ENCODE data around the gene TIAL1.
A peak's percentile ranks its signal among the peaks of the same experiment; 100 is the strongest.
"Not testable (repeated sequence)": the region's sequence is repeated elsewhere in the genome, so short reads cannot be mapped to it uniquely, and the experiment has no call there.

The TIAL1 gene, protein sequence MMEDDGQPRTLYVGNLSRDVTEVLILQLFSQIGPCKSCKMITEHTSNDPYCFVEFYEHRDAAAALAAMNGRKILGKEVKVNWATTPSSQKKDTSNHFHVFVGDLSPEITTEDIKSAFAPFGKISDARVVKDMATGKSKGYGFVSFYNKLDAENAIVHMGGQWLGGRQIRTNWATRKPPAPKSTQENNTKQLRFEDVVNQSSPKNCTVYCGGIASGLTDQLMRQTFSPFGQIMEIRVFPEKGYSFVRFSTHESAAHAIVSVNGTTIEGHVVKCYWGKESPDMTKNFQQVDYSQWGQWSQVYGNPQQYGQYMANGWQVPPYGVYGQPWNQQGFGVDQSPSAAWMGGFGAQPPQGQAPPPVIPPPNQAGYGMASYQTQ

DNA sequence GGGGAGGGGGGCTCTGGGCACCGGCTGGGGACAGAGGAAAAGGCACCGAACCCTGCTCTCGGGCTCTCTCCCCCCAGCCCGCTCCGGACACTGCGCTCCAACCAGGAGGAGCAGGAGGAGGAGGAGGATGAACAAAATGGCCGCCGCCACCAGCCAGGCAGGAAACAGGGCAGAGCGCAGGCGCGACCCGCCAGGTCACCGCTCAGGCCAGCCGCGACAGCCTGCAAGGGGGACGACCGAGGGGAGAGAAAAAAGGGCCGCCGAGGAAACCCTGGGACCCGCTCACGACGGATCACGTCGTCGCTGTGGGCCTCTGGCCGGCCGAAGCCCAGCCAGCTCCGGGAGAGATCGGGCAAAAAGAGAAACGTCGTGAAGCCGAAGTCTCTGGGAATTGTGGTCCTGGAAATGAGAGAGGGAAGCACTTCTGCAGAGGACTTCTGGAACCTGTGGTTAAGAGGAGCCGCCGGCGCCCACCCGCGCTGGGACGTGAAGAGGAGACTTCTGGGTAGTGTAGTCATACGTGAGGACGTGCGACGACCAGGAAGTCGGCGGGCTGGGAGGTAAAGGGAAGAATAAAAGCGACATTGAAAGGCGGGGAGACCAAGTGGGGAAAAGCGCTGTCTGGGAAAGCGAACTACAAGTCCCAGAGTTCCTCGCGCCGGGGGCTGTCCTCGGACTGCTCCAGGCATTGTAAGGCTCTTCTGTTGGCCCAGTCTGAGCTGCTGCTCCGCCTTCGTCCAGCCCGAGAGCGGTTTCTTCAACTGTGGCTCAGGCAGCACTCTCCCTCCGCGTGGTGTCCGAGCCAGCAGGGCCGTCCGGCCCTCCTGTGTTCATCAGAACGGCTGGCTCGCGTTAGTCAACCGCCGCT lies at the start of gene TIAL1:
TSS of gene TIAL1 (minus strand) at position 428 of the 868 bp plus-strand sequence. CDS start 499 bp downstream, outside the sequence.
- peak; percentile 83 to 88 for DNase-seq (ENCODE audit: low read depth in 2 of 2)

DNA sequence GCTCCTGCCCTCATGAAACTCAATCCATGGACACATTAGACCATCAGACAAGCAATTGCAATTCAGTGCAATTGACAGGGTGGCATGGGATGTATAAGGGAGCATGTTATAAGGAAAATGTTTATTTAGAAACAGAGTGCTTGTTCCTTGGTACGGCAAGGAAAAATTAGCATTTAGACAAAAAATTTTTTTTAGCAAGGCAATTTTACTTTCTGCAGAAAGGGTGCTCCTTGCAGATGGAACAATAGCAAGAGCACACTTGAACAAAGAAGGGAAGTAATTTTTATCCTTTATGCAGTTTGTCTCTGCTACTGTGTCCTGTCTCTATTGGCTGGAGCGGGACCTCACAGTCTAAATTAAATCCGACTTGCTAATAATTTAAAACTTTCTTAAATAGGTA lies 48.2 kb upstream of the TIAL1 start:
- DNase-seq (ENCODE audit: low read depth in 2 of 2), result no peak

DNA sequence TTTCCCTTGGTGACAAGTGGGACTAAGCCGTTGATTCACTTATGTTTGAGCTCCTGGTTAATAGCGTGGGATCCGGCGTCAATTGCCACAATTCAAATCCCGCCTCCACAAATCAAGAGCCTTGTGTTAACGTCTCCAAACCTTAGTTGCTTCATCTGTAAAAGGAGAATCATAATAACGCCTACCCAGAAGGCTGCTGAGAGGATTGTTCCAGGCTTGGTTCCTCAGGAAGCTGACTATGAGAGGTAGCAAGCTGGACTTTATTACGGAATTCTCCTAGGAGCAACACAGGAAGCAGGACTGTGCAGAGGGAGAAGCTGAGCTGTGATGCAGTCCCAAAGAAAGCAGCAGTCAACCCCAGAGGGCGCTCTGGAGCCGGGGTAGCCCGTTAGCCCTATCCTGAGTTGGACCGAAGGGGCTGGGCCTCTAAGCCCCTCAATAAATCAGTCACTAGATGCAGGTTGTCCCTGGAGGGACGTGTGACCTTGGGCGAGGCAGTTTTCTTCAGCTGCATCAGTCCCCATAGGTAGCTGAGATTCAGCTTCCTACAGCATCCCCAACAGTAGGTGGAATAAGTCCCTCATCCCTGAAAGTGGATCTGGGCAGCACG lies 47.5 kb upstream of the TIAL1 start:
- DNase-seq (ENCODE audit: low read depth in 2 of 2), result no peak

DNA sequence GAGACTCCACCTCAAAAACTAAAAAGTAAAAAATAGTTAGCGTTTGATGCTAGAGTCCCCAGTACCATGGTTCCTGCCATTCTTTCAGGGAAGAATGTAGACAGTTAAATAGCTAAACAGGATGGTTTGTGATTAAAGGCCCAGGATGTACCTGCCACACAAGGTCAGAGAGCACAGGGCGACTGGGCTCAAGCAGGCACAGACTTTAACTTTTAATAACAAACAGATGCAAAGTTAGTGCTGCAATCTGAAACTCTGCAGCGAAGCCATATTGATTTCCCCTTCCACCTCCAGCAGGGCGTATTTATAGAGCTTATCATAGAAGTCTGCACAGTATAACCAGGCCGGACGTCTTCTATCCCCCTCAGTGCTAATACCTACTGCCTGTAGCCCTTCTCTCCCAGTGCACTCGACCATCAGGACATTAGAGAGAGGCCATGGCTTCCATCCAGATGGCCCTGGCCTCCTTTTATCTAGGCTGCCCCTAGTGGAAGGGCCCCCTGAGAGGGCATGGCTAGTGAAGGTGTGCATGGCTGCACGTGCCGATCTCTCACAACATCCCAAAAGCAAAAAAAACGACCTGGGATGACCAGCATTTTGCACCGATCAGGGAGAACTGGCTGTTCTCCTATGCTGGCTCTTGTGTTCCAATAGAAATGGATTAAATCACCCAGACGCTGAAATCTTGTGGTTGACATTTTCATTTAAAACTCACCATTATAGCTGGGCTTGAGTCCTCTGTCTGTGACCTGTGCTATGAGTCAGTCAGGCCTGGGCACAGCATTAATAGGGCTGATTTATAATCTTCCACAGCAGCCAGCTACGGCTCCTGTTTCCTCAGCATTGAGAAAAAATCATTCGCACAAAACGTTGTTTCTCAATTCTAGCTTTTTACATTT lies 46.8 kb upstream of the TIAL1 start:
- DNase-seq (ENCODE audit: low read depth in 2 of 2), result no peak

DNA sequence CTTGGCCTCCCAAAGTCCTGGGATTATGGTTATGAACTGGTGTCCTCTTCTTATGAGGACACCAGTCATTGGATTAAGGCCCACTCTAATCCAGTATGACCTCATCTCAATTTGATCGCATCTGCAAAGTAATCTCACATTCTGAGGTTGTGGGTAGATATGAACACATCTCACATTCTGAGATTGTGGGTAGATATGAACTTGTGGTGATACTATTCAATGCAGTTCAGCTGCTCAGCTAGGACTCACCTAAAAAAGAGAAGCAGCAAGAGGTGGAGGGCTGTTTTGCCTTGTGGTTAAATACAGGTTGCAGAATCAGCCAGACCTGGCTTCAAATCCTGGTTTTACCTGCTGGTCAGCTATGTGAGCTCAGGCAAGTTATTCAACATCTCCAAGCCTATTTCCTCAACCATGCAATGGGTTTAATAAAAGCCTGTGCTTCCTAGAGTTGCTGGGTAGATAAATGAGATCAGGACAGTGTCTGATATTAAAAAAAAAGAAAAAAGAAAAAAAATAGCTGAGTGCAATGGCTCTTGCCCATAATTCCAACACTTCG lies 45.9 kb upstream of the TIAL1 start:
- DNase-seq (ENCODE audit: low read depth in 2 of 2), result no peak

DNA sequence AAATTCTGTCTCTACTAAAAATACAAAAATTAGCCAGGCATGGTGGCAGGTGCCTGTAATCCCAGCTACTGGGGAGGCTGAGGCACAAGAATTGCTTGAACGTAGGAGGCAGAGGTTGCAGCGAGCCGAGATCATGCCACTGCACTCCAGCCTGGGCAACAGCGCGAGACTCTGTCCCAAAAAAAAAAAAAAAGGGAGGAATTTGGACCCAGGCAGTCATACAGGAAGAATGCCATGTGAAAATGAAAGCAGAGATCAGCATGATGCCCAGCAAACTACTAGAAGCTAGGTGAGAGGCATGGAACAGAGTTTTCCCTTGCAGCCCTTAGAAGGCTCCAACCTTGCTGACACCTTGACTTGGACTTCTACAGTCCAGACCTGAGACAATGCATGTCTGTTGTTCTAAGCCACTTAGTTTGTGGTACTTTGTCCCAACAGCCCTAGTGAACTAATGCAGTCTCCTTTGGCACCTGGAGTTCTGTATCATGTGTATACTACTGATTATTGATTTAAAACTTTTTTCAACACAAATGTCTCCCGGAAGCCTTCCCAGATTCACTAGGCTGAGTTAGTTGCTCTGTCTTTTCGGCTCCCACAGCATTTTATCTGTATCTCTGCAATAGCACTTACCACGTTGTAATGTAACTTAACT lies 44.2 kb upstream of the TIAL1 start:
- no peak for DNase-seq (ENCODE audit: low read depth in 2 of 2)

DNA sequence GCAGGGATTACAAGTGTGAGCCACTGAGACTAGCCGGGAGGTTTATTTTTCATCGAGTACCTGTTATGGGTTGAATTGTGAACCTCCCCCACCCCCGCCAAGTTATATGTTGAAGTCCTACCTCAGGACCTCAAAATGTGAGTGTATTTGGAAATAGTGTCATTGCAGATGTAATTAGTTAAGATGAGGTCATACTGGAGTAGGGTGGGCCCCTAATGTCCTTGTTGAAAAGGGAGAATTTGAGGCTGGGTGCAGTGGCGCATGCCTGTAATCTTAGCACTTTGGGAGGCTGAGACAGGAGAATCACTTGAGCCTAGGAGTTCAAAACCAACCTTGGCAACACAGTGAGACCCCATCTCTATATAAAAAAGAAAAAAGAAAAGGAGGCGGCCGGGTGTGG lies 43.6 kb upstream of the TIAL1 start:
- DNase-seq (ENCODE audit: low read depth in 2 of 2), result no peak

DNA sequence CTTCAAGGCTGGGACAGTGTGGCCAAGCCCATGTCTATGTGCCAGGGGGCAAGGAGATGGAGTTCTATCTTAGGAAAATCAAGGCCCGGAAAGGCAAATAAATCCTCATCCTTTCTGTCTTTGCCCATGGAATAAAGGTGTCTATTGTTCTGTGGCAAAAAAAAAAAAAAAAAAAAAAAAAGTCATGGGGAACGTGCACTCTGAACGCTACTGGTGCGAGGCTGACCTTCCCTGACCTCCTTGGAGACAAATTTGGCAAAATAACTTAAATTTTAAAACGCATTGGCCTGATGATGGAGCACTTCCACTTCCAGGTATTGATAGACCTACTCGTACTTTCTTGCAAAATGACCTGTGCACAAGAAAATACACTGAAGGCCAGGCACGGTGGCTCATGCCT lies 42.2 kb upstream of the TIAL1 start:
- no peak for DNase-seq (ENCODE audit: low read depth in 2 of 2)

DNA sequence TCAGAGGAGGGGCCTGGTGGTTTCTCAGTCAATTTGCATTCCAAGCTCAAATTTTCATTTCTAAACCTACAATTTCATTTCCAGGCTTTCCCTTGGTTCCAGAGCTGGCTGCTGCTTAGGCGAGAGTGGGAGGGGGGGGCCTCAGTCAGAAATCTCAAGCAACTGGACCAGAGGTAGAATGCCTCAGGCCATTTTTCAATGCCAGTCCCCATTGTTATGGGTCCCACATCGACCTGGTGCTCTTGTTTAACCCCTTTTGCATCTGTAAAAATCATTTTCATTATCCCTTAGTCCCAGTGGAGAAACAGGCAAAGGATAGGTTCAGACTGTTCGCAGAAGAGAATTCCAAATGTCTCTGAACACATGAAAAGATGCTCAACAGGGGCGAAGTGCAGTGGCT lies 40.9 kb upstream of the TIAL1 start:
- no peak for DNase-seq (ENCODE audit: low read depth in 2 of 2)

DNA sequence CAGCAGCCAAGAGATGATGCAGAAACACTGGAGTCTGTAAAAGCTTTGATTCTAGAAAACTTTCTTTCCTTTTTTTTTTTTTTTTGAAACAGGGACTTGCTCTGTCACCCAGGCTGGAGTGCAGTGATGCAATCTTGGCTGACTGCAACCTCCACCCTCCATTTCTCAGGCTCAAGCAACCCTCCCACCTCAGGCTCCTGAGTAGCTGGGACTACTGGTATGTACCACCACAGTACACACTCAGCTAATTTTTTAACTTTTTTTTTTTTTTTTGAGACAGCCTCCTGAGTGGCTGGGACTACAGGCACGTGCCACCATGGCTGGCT lies 37.4 kb upstream of the TIAL1 start:
- no peak for DNase-seq (ENCODE audit: low read depth in 2 of 2)

DNA sequence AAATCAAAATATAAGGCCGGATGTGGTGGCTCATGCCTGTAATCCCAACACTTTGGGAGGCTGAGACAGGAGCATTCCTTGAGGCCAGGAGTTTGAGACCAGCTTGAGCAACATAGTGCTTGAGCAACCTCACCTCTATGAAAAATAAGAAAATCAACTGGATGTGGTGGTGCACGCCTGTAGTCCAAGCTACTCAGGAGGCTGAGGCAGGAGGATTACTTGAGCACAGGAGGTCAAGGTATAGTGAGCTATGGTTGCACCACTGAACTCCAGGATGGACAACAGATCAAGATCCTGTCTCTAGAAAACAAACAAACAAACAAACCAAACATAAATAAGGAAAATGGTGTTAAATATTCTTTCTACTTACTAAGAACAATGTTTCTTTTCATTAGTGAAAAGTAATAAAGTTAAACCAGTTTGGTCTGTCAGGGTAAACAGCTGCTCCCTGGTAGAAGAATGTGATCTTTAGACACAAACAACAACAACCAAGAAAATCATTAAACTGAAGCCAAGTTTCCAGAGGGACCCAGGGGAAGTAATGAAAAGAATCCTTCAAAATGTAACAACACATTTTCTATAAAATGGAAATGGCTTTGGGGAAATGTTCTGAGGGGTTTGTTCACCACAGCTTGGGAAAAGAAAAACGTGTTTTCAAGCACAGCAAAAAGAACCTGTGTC lies 36.9 kb upstream of the TIAL1 start:
- DNase-seq (ENCODE audit: low read depth in 2 of 2), result no peak

DNA sequence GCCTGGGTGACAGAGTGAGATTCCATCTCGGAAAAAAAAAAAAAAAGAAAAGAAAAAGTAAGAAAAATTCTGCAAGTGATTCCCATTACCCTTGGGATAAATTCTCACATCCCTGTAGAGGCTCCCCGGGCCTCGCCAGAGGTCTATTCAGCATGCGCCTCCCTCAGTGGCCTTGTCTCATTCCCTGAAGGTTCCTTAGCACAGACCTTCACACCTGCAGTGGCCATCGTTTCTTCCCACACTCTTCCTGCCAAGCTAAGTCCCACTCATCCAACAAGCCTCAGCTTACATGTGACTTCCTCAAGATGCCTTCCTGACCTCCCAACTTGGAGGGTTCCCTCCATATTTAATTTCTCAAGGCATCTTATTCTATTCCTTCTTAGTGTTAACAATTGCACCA lies 33.5 kb upstream of the TIAL1 start:
- DNase-seq (ENCODE audit: low read depth in 2 of 2), result no peak

DNA sequence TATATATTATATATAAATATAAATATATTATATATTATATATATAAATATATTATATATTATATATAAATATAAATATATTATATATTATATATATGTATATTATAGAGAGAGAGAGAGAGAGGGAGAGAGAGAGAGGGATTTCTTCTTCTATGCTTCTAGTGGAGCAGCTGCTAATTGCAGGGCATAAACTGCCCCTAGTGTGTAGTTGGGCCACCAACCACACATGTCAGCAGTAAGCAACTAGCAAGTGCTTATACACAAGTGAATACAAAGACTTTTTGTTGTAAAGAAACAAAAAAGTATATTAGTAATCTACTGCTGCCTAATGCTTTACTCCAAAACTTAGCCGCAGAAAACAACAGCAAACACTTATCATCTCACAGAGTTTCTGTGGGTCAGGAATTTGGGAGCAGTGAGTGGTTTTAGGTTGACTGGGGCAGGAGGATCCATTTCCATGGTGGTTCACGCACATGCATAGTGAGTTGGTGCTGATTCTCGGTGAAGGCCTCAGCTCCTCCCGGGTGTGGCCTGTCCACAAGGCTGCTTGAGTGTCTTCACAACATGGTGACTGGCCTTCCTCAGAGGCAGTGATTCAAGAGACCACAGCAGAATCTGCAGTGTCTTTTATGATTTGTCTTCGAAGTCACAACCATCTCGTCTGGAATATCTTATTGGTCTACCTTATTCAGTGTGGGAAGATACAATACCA lies 29.0 kb upstream of the TIAL1 start:
- DNase-seq (ENCODE audit: low read depth in 2 of 2), result no peak

DNA sequence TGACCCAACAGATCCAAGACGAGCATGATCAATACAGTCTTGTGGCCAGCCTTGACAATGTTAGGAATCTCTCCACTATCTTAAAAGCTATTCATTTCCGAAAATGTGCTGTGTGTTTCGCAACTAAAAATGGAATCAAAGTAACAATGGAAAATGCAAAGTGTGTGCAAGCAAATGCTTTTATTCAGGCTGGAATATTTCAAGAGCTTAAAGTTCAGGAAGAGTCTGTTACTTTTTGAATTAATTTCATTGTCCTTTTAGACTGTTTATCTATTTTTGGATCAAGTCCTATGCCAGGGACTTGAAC lies 24.3 kb upstream of the TIAL1 start:
- no peak for DNase-seq (ENCODE audit: low read depth in 2 of 2)

DNA sequence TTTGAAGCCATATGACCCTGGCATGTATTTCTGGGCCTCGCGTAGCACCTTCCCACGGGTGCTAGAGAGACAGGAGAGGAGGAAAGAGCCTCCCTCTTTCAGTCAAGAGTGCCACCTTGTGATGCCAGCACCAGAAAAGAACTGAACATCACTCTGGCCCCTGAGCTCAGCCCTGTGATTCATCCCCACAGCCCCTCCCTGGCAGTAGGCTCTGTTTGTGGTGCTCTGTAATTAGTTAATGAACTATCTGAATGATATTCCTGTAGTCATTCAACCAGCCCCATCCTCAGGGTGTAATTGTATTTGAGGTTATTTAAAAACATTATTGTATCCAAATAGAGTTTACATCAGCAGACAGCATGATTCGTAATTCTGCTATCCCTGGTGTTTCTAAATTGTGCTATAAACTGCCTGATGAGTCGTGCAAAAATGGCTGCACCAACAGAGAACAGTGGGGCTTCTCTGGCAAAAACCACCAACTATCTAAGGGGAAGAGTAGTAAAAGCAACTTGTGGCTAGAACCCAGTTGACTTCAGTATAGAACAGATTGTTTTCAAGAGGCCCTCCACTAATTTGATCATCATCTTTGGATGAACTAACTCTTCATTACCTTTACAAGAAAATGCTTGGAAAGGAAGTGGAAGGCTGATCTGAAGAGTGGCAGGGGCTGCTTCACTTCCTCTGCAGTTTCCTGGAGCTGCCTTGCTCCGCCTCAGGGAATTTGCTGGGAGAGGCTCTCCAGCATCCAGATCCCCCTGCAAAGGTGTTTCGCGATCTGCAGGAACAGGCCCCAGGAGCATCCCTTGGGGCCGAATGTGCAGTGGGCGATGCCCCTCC lies 23.7 kb upstream of the TIAL1 start:
- DNase-seq (ENCODE audit: low read depth in 2 of 2), result no peak

DNA sequence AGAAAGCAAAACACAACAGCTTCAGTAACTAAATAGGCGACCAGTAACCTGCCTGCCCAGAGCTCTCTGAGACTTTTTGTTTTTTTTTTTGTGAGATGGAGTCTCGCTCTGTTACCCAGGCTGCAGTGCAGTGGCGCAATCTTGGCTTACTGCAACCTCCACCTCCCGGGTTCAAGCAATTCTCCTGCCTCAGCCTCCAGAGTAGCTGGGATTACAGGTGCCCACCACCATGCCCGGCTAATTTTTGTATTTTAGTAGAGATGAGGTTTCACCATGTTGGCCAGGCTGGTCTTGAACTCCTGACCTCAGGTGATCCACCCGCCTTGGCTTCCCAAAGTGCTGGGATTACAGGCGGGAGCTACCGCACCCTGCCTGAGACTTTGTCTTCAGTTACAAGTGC lies 23.0 kb upstream of the TIAL1 start:
- DNase-seq (ENCODE audit: low read depth in 2 of 2), result not testable (repeated sequence)

DNA sequence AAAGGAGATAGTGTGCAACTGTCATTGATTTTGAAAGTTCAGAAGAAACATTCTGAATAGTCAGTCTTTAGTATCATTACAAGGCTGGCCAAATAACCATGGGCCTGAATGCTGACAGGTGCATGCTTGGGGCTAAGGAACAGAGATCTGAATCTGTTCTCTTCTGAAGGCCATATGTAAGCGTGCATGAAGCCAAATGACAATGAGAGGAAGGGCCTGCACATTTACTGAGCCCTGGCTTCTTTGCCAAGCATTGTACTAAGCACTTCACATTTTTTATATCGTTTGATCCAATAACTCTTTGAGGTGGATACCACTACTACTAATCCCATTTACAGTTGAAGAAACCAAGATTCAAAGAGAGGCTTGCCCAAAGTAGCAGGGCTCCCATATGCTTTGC lies 22.5 kb upstream of the TIAL1 start:
- DNase-seq (ENCODE audit: low read depth in 2 of 2), result no peak

DNA sequence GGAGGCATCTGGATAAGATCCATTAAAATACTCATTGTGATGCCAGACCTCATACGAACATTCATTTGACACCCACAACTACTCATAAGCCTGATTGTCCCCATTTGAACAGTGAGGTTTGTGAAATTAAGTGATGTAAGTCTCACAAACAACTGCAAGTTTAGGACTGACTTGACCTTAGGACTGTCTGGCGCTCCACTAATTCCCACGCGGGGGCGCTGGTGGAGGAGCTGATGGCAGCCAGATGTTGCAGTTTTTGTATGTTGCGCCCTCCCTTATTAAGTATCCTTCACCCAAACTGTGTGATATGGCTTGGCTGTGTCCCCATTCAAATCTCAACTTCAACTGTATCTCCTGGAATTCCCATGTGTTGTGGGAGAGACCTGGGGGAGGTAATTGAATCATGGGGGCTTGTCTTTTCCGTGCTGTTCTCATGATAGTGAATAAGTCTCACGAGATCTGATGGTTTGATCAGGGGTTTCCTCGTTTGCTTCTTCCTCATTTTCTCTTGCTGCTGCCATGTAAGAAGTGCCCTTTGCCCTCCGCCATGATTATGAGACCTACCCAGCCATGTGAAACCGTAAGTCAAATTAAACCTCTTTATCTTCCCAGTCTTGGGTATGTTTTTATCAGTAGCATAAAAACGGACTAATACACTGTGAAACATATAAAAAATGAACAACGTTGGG lies 20.3 kb upstream of the TIAL1 start:
- DNase-seq (ENCODE audit: low read depth in 2 of 2), result no peak

Data from activated CD8-positive, alpha-beta memory T cell treated with anti-CD3 and anti-CD28 coated beads for 4 hours (primary cell).